ENCODE results near the gene INAFM2. TPM values are rescaled to one million over a fixed set of nuclear protein-coding genes. Genes with fewer than 3 reads are reported as not detected.

INAFM2 gene
- total and polyA plus RNA-seq, 5 donors from 2014 or later, result 0.67 to 10.0 (median 2.1) TPM

DNA sequence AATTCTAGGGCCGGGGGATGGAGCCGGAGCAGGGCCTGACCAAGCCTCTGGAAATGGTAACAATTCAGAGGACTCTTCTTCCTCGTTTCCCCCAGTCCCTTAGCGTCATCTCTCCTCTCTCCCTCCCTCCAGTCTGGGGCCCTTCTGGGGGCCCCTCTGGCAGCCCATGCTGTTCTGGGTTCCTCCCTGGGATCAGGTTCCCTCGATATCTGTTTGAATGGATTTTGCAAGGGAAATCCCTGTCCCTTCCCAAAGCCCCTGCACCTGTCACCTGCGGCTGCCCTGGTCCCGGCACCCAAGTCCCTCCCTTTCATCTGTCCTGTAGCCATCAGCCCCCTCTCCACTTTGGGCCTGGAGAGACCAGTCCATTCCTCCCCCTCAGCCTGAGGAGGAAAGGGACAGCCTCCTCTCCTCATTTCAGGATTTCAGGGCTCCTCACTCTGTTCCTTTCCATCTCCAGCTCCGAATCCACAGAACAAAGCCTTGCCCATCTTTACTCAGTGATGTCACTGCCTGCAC is 14.1 kb upstream of the INAFM2 start:
- peaks cover 3% of the 10 kb centered on the region for H3K27me3 ChIP-seq (ENCODE audit: control insufficient read depth, insufficient read depth, low read length)
- ATAC-seq (ENCODE audit: low read depth in 2 of 2) (no peak), DNase-seq (no peak)
- peak overlapping the region; percentile 88 to 96 (median 94) for H3K27ac Mint-ChIP-seq
- H3K4me3 ChIP-seq (ENCODE audit: low read depth, low read length), result peak overlapping the region; percentile 53
- no peaks in the 10 kb centered on the region for H3K9me3 Mint-ChIP-seq
- peaks cover 35% of the 10 kb centered on the region for H3K4me1 ChIP-seq (ENCODE audit: control insufficient read depth, insufficient read depth, low read length, poor library complexity, severe bottlenecking)
- H3K4me3 Mint-ChIP-seq, result peak overlapping the region; percentile 95 to 97 (median 96)
- no peaks in the 10 kb centered on the region for H3K36me3 ChIP-seq (ENCODE audit: control insufficient read depth, insufficient read depth, low read length)
- H3K9me3 ChIP-seq (ENCODE audit: control insufficient read depth in 2 of 2, low read length in 2 of 2), result no peaks in the 10 kb centered on the region
- peaks cover 4% of the 10 kb centered on the region for H3K27me3 Mint-ChIP-seq
- H3K36me3 Mint-ChIP-seq, result peaks cover 4% of the 10 kb centered on the region
- H3K27ac ChIP-seq (ENCODE audit: insufficient read depth, low read length, poor library complexity, severe bottlenecking), result peak overlapping the region; percentile 86
- peaks cover 9 to 51% (median 33%) of the 10 kb centered on the region in 4 donors for H3K4me1 Mint-ChIP-seq

DNA sequence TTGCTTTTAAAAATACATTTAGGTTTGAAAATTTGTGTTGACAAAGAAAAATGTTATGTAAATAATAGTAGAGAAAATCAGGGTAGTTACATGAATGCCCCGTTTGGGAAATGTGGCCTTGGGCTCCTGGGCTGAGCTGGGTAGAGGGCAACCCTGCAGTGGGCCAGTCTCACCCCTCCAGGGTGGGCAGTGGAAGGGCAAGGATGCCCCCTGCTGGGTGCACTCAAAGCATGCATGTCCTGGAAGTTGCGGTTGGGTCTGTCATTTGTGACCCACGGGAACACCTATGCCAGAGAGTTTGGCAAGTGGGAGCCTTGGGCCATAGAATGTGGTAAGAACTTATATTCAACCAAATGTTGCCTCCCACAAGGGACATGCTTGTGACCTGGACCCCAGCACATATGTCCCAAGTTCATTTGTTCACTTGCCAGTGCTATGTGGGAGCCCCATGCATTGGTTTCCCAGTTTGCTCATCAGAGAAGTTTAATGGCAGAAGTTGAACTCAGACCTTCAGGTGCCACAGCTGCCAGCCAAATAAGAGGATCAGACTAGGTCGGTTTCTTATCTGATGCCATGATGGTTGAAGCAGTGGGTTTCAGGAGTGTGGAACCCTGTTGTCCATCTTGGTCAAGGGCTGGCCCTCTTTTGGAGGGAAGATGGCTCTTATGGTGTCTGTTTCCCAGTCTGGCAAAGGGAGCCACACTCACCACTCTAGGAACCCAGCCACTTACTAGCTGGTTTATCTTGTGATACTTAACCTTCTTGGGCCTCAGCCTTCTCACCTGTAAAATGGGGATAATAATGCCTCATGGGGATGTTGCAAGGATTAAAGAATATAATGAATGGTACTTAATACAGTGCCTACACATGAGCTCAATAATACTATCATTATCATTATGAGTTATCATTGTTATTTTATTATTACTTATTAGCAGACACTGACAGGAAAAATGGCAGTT is 13.2 kb upstream of the INAFM2 start:
- no peak overlapping the region for H3K27ac ChIP-seq (ENCODE audit: insufficient read depth, low read length, poor library complexity, severe bottlenecking)
- H3K4me1 Mint-ChIP-seq, result peaks cover 9 to 43% (median 26%) of the 10 kb centered on the region in 4 donors

DNA sequence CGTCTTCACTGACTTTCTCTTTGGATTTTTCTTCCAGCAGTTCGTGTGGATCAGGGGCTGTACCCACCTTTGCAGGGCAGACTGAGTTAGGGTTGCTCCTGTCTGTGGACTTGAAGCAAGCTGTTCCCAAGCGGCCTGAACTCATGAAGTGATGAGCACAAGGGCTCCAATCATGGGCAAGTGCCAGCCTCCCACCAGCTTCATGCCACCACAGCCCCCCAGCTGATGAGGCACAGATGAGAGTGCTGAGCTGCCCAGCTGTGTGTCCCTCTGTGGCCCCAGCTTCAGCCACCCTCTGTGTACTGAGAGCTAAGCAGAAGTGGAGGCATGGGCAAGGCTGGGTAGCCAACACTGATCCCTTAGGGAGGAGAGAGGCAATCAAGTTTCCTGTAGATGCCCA is 12.5 kb upstream of the INAFM2 start:
- DNase-seq (no peak), ATAC-seq (ENCODE audit: low read depth in 2 of 2) (no peak)
- Mint-ChIP-seq H3K36me3 (no peaks in the 10 kb centered on the region), H3K9me3 (no peaks in the 10 kb centered on the region), H3K4me3 (peak overlapping the region in 1 of 4 donors; percentile 62), H3K27ac (peak overlapping the region in 1 of 3 donors; percentile 85), H3K4me1 (peaks cover 9 to 36% (median 22%) of the 10 kb centered on the region in 4 donors), H3K27me3 (peaks cover 11% of the 10 kb centered on the region)
- no peak overlapping the region for H3K4me3 ChIP-seq (ENCODE audit: low read depth, low read length)
- no peak overlapping the region for H3K27ac ChIP-seq (ENCODE audit: insufficient read depth, low read length, poor library complexity, severe bottlenecking)
- H3K36me3 ChIP-seq (ENCODE audit: control insufficient read depth, insufficient read depth, low read length), result no peaks in the 10 kb centered on the region
- H3K27me3 ChIP-seq (ENCODE audit: control insufficient read depth, insufficient read depth, low read length), result peaks cover 3% of the 10 kb centered on the region
- no peaks in the 10 kb centered on the region for H3K9me3 ChIP-seq (ENCODE audit: control insufficient read depth in 2 of 2, low read length in 2 of 2)
- H3K4me1 ChIP-seq (ENCODE audit: control insufficient read depth, insufficient read depth, low read length, poor library complexity, severe bottlenecking), result peaks cover 27% of the 10 kb centered on the region

More for the DNA sequence above, 13.2 kb upstream of the INAFM2 start:
- Histone ChIP-seq H3K27me3 (ENCODE audit: control insufficient read depth, insufficient read depth, low read length) (peaks cover 3% of the 10 kb centered on the region), H3K36me3 (ENCODE audit: control insufficient read depth, insufficient read depth, low read length) (no peaks in the 10 kb centered on the region), H3K4me1 (ENCODE audit: control insufficient read depth, insufficient read depth, low read length, poor library complexity, severe bottlenecking) (peaks cover 34% of the 10 kb centered on the region), H3K4me3 (ENCODE audit: low read depth, low read length) (no peak overlapping the region), H3K9me3 (ENCODE audit: control insufficient read depth in 2 of 2, low read length in 2 of 2) (no peaks in the 10 kb centered on the region)
- Mint-ChIP-seq H3K27me3 (peaks cover 5% of the 10 kb centered on the region), H3K9me3 (no peaks in the 10 kb centered on the region), H3K27ac (peak overlapping the region; percentile 57 to 92 (median 88)), H3K36me3 (no peaks in the 10 kb centered on the region), H3K4me3 (peak overlapping the region; percentile 78 to 97 (median 89))
- no peak for ATAC-seq (ENCODE audit: low read depth in 2 of 2)
- peak; percentile 41 to 73 (median 56) for DNase-seq

DNA sequence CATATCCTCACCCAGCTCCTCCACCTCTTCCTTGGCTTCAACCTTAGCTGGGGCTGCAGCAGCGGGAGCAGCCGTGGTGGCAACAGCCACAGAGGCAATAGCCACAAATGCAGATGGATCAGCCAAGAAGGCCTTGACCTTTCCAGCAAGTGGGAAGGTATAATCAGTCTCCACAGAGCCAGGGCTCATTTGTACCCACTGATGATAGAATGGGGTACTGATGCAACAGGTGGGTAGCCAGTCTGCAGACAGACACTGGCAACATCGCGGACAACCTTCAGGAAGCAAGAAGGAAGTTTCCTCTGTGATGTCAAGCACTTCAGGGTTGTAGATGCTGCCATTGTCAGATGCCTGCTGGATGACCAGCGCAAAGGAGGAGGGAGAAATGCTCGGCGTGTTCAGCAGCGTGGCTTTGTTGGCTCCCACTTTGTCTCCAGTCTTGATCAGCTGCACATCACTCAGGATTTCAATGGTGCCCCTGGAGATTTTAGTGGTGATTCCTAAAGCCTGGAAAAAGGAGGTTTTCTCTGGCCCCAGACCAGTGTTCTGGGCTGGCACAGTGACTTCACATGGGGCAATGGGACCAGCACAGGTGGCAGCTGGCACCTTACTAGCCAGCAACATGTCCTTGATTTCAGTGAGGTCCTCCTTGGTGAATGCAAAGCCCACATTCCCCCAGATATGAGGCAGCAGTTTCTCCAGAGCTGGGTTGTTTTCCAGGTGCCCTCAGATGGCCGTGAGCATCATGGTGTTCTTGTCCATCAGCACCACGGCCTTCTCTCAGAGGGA is 10.9 kb upstream of the INAFM2 start:
- no peaks in the 10 kb centered on the region for H3K36me3 ChIP-seq (ENCODE audit: control insufficient read depth, insufficient read depth, low read length)
- H3K27ac ChIP-seq (ENCODE audit: insufficient read depth, low read length, poor library complexity, severe bottlenecking), result no peak overlapping the region
- no peaks in the 10 kb centered on the region for H3K9me3 ChIP-seq (ENCODE audit: control insufficient read depth in 2 of 2, low read length in 2 of 2)
- ATAC-seq (ENCODE audit: low read depth in 2 of 2), result no peak
- Mint-ChIP-seq H3K27ac (no peak overlapping the region), H3K27me3 (peaks cover 24% of the 10 kb centered on the region), H3K4me1 (peaks cover 4 to 24% (median 14%) of the 10 kb centered on the region in 4 donors), H3K9me3 (no peaks in the 10 kb centered on the region), H3K36me3 (no peaks in the 10 kb centered on the region), H3K4me3 (peak overlapping the region in 1 of 4 donors; percentile 37)
- H3K4me3 ChIP-seq (ENCODE audit: low read depth, low read length), result no peak overlapping the region
- no peak for DNase-seq
- peaks cover 6% of the 10 kb centered on the region for H3K27me3 ChIP-seq (ENCODE audit: control insufficient read depth, insufficient read depth, low read length)
- peaks cover 11% of the 10 kb centered on the region for H3K4me1 ChIP-seq (ENCODE audit: control insufficient read depth, insufficient read depth, low read length, poor library complexity, severe bottlenecking)

DNA sequence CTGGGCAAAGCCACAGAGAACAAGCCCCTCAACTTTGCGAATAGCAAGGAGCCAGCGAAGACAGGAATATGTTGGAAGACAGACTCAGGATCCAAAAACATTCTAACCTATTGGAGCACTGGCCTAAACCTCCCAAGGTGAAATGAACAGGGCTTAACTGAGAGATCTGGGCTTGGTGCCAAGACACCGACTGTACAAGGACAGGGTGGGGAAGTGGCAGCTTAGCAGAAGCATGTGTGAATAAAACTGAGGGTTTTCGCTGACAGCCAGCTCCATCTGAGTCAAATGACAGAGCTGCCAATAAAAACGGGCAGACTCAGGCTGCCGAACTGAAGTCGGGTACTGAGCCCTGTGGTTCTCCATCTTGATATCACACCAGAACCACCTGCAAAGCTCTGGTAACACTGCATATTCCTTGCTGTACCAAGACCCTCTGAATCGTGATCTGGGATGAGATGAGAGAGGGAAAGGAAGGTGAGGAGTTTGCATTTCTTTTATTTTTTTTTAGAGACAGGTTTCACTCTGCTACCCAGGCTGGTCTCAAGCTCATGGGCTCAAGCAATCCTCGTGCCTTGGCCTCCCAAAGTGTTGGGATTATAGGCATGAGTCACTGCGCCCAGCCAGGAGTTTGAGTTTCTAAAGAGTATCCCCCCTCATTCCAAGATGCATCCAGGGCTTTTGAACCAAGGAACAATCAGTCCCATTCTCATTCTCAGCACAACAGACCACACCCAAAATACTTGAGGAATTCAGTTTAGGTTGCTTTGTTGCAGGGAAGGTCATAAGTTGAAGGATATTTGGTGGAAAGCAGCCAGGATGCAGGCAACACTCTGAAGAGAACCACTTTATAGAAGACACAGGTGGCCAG is 9.7 kb upstream of the INAFM2 start:
- Histone ChIP-seq H3K9me3 (ENCODE audit: control insufficient read depth in 2 of 2, low read length in 2 of 2) (no peaks in the 10 kb centered on the region), H3K36me3 (ENCODE audit: control insufficient read depth, insufficient read depth, low read length) (no peaks in the 10 kb centered on the region), H3K27me3 (ENCODE audit: control insufficient read depth, insufficient read depth, low read length) (peaks cover 8% of the 10 kb centered on the region), H3K4me3 (ENCODE audit: low read depth, low read length) (no peak overlapping the region), H3K27ac (ENCODE audit: insufficient read depth, low read length, poor library complexity, severe bottlenecking) (no peak overlapping the region), H3K4me1 (ENCODE audit: control insufficient read depth, insufficient read depth, low read length, poor library complexity, severe bottlenecking) (peaks cover 9% of the 10 kb centered on the region)
- Mint-ChIP-seq H3K27me3 (peaks cover 30% of the 10 kb centered on the region), H3K9me3 (no peaks in the 10 kb centered on the region), H3K4me1 (peaks cover 4 to 17% (median 11%) of the 10 kb centered on the region in 4 donors), H3K4me3 (peak overlapping the region in 2 of 4 donors; percentile 3 to 19), H3K27ac (peak overlapping the region in 1 of 3 donors; percentile 5), H3K36me3 (no peaks in the 10 kb centered on the region)
- ATAC-seq (ENCODE audit: low read depth in 2 of 2) (no peak), DNase-seq (peak in 1 of 3 donors; percentile 16)

DNA sequence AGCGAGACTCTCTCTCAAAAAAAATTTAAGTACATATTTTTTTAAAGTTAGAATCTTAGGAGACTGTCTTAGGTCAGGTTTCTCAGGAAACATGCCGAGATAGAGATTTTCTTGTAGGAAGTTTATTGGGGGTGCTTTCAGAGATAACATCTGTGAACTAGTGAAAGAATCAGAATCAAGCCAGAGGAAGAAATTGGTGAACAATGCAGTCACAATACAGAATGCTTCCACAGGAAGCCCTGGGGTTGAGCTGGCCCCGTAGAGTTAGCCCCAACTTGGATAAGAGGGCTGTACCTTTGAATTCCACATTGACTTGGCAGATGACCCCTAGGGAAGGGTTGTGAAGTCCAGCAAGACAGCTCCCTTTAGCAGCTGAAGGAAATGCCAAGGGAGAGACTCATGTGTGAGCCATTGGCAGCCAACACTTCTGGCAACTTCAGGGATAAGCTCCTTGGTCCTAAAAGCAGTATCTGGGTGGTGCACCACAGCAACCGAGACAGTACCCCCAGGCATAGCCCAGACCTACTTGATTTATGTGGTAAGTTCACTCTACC is 8.7 kb upstream of the INAFM2 start:
- H3K27ac Mint-ChIP-seq, result no peak overlapping the region
- H3K27me3 Mint-ChIP-seq, result peaks cover 30% of the 10 kb centered on the region
- DNase-seq, result no peak
- no peaks in the 10 kb centered on the region for H3K36me3 Mint-ChIP-seq
- Histone ChIP-seq H3K27ac (ENCODE audit: insufficient read depth, low read length, poor library complexity, severe bottlenecking) (no peak overlapping the region), H3K9me3 (ENCODE audit: control insufficient read depth in 2 of 2, low read length in 2 of 2) (no peaks in the 10 kb centered on the region), H3K4me3 (ENCODE audit: low read depth, low read length) (no peak overlapping the region), H3K4me1 (ENCODE audit: control insufficient read depth, insufficient read depth, low read length, poor library complexity, severe bottlenecking) (no peaks in the 10 kb centered on the region), H3K27me3 (ENCODE audit: control insufficient read depth, insufficient read depth, low read length) (peaks cover 13% of the 10 kb centered on the region), H3K36me3 (ENCODE audit: control insufficient read depth, insufficient read depth, low read length) (no peaks in the 10 kb centered on the region)
- peak overlapping the region in 1 of 4 donors; percentile 24 for H3K4me3 Mint-ChIP-seq
- H3K9me3 Mint-ChIP-seq, result no peaks in the 10 kb centered on the region
- ATAC-seq (ENCODE audit: low read depth in 2 of 2), result no peak
- H3K4me1 Mint-ChIP-seq, result peaks cover 3 to 7% (median 5%) of the 10 kb centered on the region in 4 donors

Data from CD4-positive, CD25-positive, alpha-beta regulatory T cell (primary cell).